NCI-H1930 (cell line): ENCODE results near the gene HDAC4.
"Not testable (repeated sequence)": the region's sequence is repeated elsewhere in the genome, so short reads cannot be mapped to it uniquely, and the experiment has no call there.

Experiments
- DNase-seq, 2 experiments: peaks; one replicate each; lab custom pipeline; 2025; lab: John Stamatoyannopoulos, UW

The HDAC4 gene

GRCh38 chr2:239400596-239401066 lies at the start of gene HDAC4:
TSS of gene HDAC4 (minus strand) at chr2:239401020. CDS start at chr2:239352699, 48,321 bp downstream.
- DNase-seq, result no peak

- DNase-seq, result not testable (repeated sequence)
These were observed 48.6 kb upstream of the HDAC4 start for GRCh38 chr2:239449468-239449867.

GRCh38 chr2:239445771-239446524 lies 45.1 kb upstream of the HDAC4 start:
- DNase-seq, result no peak

GRCh38 chr2:239444626-239445577 lies 44.1 kb upstream of the HDAC4 start:
- DNase-seq, result no peak

- no peak for DNase-seq
These were observed 43.1 kb upstream of the HDAC4 start for GRCh38 chr2:239443666-239444567.

- no peak for DNase-seq
These were observed 42.3 kb upstream of the HDAC4 start for GRCh38 chr2:239443102-239443620.

GRCh38 chr2:239442192-239442591 lies 41.4 kb upstream of the HDAC4 start:
- no peak for DNase-seq

GRCh38 chr2:239441261-239442078 lies 40.6 kb upstream of the HDAC4 start:
- DNase-seq, result no peak

GRCh38 chr2:239440511-239440959 lies 39.7 kb upstream of the HDAC4 start:
- DNase-seq, result no peak

GRCh38 chr2:239439754-239440315 lies 39.0 kb upstream of the HDAC4 start:
- DNase-seq, result no peak

- no peak for DNase-seq
These were observed 38.4 kb upstream of the HDAC4 start for GRCh38 chr2:239438995-239439753.

GRCh38 chr2:239438368-239438767 lies 37.5 kb upstream of the HDAC4 start:
- no peak for DNase-seq

- DNase-seq, result no peak
These were observed 36.0 kb upstream of the HDAC4 start for GRCh38 chr2:239436669-239437335.

GRCh38 chr2:239436076-239436475 lies 35.3 kb upstream of the HDAC4 start:
- DNase-seq, result no peak

GRCh38 chr2:239433777-239434403 lies 33.1 kb upstream of the HDAC4 start:
- DNase-seq, result no peak

- no peak for DNase-seq
These were observed 31.4 kb upstream of the HDAC4 start for GRCh38 chr2:239432174-239432573.

GRCh38 chr2:239431536-239431935 lies 30.7 kb upstream of the HDAC4 start:
- DNase-seq, result no peak
